SIG-M5 treated with dmso at 0.1 percent for 504 hours (cell line): ENCODE data around the gene SUFU.
"Not testable (repeated sequence)": the region's sequence is repeated elsewhere in the genome, so short reads cannot be mapped to it uniquely, and the experiment has no call there.

ENCODE experiments used
- DNase-seq: peaks from one replicate; lab custom pipeline; 2025; ENCODE audit not compliant: unreplicated experiment; lab: John Stamatoyannopoulos, UW

Gene SUFU

GRCh38 chr10:102648889-102649796 is 145.4 kb downstream of the SUFU start:
- DNase-seq, result no peak

- DNase-seq, result no peak
These were observed 146.3 kb downstream of the SUFU start for GRCh38 chr10:102649797-102650654.

- no peak for DNase-seq
These were observed 147.1 kb downstream of the SUFU start for GRCh38 chr10:102650655-102651454.

- DNase-seq, result no peak
These were observed 147.8 kb downstream of the SUFU start for GRCh38 chr10:102651455-102652169.

- peak; percentile 21 for DNase-seq
These were observed 148.6 kb downstream of the SUFU start for GRCh38 chr10:102652170-102652916.

- DNase-seq, result no peak
These were observed 149.3 kb downstream of the SUFU start for GRCh38 chr10:102653060-102653459.

GRCh38 chr10:102654566-102654965 is 150.8 kb downstream of the SUFU start:
- DNase-seq, result no peak

GRCh38 chr10:102654969-102655368 is 151.2 kb downstream of the SUFU start:
- no peak for DNase-seq

GRCh38 chr10:102656026-102656425 is 152.3 kb downstream of the SUFU start:
- DNase-seq, result no peak

GRCh38 chr10:102656791-102657371 is 153.1 kb downstream of the SUFU start:
- DNase-seq, result no peak

GRCh38 chr10:102657451-102657850 is 153.7 kb downstream of the SUFU start:
- DNase-seq, result no peak

- DNase-seq, result no peak
These were observed 154.4 kb downstream of the SUFU start for GRCh38 chr10:102657984-102658724.

- no peak for DNase-seq
These were observed 155.0 kb downstream of the SUFU start for GRCh38 chr10:102658802-102659201.

GRCh38 chr10:102660888-102661657 is 157.3 kb downstream of the SUFU start:
- no peak for DNase-seq

GRCh38 chr10:102661658-102662028 is 157.9 kb downstream of the SUFU start:
- DNase-seq, result no peak

- no peak for DNase-seq
These were observed 162.2 kb downstream of the SUFU start for GRCh38 chr10:102665904-102666509.

GRCh38 chr10:102667411-102667810 is 163.6 kb downstream of the SUFU start:
- not testable (repeated sequence) for DNase-seq
